Activated T-helper 17 cell treated with anti-CD3 and anti-CD28 coated beads, Interleukin-2, amount 50 U/mL, for 72 hours (primary cell): Measurements from ENCODE around the gene SLC38A11. TPM values are rescaled to one million over a fixed set of nuclear protein-coding genes. Genes with fewer than 3 reads are reported as not detected.

ENCODE experiments used
- ATAC-seq: fragments of 150-1000 bp; cut with Tn5 transposase; replicated peaks from 2 replicates; pipeline ENCODE4 v1.10.0; 2021; ENCODE audit warnings: mild to moderate bottlenecking, moderate library complexity
- H3K27ac Mint-ChIP-seq: one replicate; pipeline ENCODE4 v1.8.0; 2022; ENCODE audit warnings: mixed read lengths
- H3K27me3 Mint-ChIP-seq: one replicate; pipeline ENCODE4 v1.8.0; 2022; ENCODE audit warnings: mixed read lengths
- H3K36me3 Mint-ChIP-seq: one replicate; pipeline ENCODE4 v1.8.0; 2022; ENCODE audit warnings: low read depth, mild to moderate bottlenecking, mixed read lengths
- H3K4me1 Mint-ChIP-seq: one replicate; pipeline ENCODE4 v1.8.0; 2022; ENCODE audit warnings: mixed read lengths
- H3K4me3 Mint-ChIP-seq: one replicate; pipeline ENCODE4 v1.8.0; 2022; ENCODE audit warnings: mild to moderate bottlenecking, mixed read lengths
- H3K9me3 Mint-ChIP-seq: one replicate; pipeline ENCODE4 v1.8.0; 2022; ENCODE audit warnings: mixed read lengths
- total RNA-seq, 2 donors: library from RNA; stranded (reverse); gene quantifications; one replicate each; pipeline ENCODE4 v1.2.3, GENCODE V29; 2022

SLC38A11 gene
- total RNA-seq, 2 donors from 2014 or later = not detected

DNA sequence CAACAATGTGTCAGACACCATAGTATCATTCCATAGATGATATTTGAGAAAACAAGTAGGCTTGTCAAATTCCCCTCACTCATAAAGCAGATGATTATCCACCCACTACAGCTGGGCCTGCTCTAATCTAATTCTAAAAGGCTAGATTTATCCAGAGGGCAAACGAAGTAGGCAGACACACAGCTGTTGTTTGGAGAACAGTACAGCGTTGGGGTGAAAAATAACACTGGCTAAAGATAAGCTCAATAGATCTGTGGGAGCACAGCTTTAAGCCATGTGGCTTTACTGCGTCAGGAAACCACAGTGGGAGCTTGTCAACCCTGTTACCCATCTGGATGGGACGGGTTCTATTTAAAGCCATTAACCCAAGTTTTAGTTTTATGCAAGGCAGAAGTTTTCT is 64.8 kb downstream of the SLC38A11 start:
- Mint-ChIP-seq H3K36me3 (no peaks in the 10 kb centered on the region), H3K4me3 (no peak overlapping the region), H3K27ac (no peak overlapping the region), H3K9me3 (peaks cover 4% of the 10 kb centered on the region), H3K4me1 (no peaks in the 10 kb centered on the region), H3K27me3 (peaks cover 6% of the 10 kb centered on the region)
- no peak for ATAC-seq

- no peak for ATAC-seq
- H3K27ac Mint-ChIP-seq = no peak overlapping the region
- peaks cover under 1% of the 10 kb centered on the region for H3K9me3 Mint-ChIP-seq
- no peaks in the 10 kb centered on the region for H3K4me1 Mint-ChIP-seq
- H3K36me3 Mint-ChIP-seq = no peaks in the 10 kb centered on the region
- H3K4me3 Mint-ChIP-seq = no peak overlapping the region
- peaks cover 6% of the 10 kb centered on the region for H3K27me3 Mint-ChIP-seq
These were observed 66.7 kb downstream of the SLC38A11 start for GRCh38 chr2:164888592-164888991.

DNA sequence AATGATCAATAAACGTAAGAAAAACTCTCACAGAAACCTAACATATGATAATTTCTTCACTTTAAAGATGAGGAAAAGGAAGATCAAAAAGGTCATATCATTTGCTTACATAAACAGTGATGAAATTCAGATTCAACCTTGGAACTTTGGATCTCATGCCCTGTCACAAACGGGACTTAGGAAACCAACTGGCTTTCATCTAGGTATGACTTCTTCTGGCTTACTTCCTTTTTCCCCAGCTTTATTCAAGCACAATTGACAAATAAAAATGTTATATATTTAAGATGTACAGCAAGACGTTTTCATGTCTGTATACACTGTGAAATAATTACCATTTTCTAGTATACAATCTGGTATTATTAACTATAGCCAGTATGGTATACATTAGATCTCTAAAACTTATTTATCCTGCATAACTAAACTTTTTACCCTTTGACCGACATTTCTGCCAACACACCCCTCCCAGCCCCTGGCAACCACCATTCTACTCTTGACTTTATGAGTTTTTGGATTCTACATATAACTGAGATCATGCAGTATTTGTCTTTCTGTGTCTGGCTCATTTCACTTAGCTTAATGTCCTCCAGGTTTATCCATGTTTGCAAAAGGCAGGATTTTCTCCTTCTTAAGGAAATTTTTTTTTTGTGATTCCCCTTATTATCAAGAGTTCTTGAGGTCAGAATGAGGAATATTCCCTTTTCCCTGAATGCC is 67.7 kb downstream of the SLC38A11 start:
- Mint-ChIP-seq H3K9me3 (no peaks in the 10 kb centered on the region), H3K4me3 (no peak overlapping the region), H3K27ac (no peak overlapping the region), H3K27me3 (peaks cover 6% of the 10 kb centered on the region), H3K36me3 (no peaks in the 10 kb centered on the region), H3K4me1 (no peaks in the 10 kb centered on the region)
- no peak for ATAC-seq

DNA sequence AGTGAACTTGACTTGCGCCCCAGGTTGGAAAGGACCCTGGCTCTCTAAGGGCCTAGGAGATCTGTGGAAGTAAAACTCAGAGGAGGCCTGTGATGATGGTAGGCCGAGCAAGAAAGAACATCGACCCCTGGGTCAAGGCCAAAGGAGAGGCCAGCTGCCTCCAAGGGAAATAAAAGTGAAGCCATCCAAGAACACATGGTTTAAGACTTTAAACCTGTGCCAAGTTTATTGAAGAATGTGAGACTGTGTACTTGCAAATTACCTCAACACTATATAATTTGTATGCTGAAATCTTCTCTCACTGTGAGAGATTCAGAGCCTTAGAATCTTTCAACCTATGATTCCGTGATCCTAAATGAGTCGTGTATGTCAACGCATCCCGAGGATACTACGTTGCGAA is 73.0 kb downstream of the SLC38A11 start:
- Mint-ChIP-seq H3K4me3 (no peak overlapping the region), H3K36me3 (no peaks in the 10 kb centered on the region), H3K27ac (no peak overlapping the region), H3K27me3 (no peaks in the 10 kb centered on the region), H3K4me1 (no peaks in the 10 kb centered on the region), H3K9me3 (no peaks in the 10 kb centered on the region)
- no peak for ATAC-seq

DNA sequence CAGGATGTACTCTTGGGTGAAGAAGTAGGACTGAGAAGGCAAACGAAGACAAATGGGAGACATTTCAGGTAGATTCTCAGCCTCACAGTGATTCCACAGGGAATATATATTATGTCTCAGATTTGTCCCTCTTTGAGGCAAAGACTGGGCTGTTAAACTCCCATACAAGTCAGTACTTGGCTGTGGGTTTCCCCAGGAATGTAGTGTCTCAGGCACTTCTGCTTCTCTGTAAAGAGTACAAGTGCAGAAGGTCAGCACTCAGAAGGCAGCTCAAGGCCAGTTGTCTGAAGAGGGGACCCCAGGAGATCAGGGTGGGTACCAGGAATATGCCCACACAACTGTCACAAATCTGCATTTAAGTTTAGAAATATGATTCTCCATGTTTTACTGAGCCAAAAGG is 73.8 kb downstream of the SLC38A11 start:
- H3K9me3 Mint-ChIP-seq = no peaks in the 10 kb centered on the region
- no peaks in the 10 kb centered on the region for H3K36me3 Mint-ChIP-seq
- no peak overlapping the region for H3K27ac Mint-ChIP-seq
- ATAC-seq = no peak
- H3K4me1 Mint-ChIP-seq = no peaks in the 10 kb centered on the region
- H3K4me3 Mint-ChIP-seq = no peak overlapping the region
- no peaks in the 10 kb centered on the region for H3K27me3 Mint-ChIP-seq

- Mint-ChIP-seq H3K36me3 (no peaks in the 10 kb centered on the region), H3K4me1 (no peaks in the 10 kb centered on the region), H3K27ac (no peak overlapping the region), H3K9me3 (no peaks in the 10 kb centered on the region), H3K27me3 (no peaks in the 10 kb centered on the region), H3K4me3 (no peak overlapping the region)
- ATAC-seq = no peak
These were observed 75.3 kb downstream of the SLC38A11 start for GRCh38 chr2:164879901-164880535.

GRCh38 chr2:164877927-164878326 is 77.4 kb downstream of the SLC38A11 start:
- H3K36me3 Mint-ChIP-seq = no peaks in the 10 kb centered on the region
- H3K4me1 Mint-ChIP-seq = no peaks in the 10 kb centered on the region
- H3K27me3 Mint-ChIP-seq = no peaks in the 10 kb centered on the region
- no peak overlapping the region for H3K27ac Mint-ChIP-seq
- no peak overlapping the region for H3K4me3 Mint-ChIP-seq
- ATAC-seq = no peak
- peaks cover 7% of the 10 kb centered on the region for H3K9me3 Mint-ChIP-seq

DNA sequence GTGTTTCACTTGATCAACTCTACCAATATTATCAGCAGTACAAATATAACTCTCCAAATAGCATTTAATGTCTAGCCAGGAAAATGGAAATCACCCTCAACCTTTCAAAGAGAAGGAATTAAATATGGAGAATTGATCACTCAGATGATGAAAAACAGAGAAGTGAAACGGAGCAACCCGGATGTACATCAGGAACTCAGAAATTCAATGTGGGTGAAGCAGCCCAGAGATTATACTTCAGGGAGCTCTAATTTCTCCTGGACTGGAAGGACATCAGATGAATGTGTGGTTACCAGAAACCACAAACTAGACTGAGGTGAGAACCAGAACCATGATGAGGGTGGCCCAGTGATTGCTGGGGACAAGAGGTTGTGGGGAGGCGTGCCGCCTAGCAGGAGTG is 78.2 kb downstream of the SLC38A11 start:
- Mint-ChIP-seq H3K27me3 (no peaks in the 10 kb centered on the region), H3K4me3 (no peak overlapping the region), H3K36me3 (no peaks in the 10 kb centered on the region), H3K27ac (no peak overlapping the region), H3K9me3 (peaks cover 7% of the 10 kb centered on the region), H3K4me1 (no peaks in the 10 kb centered on the region)
- ATAC-seq = no peak

- Mint-ChIP-seq H3K27ac (no peak overlapping the region), H3K36me3 (no peaks in the 10 kb centered on the region), H3K4me3 (no peak overlapping the region), H3K27me3 (no peaks in the 10 kb centered on the region), H3K9me3 (peaks cover 7% of the 10 kb centered on the region), H3K4me1 (no peaks in the 10 kb centered on the region)
- no peak for ATAC-seq
These were observed 79.8 kb downstream of the SLC38A11 start for GRCh38 chr2:164875334-164876205.

GRCh38 chr2:164873210-164873908 is 82.0 kb downstream of the SLC38A11 start:
- Mint-ChIP-seq H3K27me3 (no peaks in the 10 kb centered on the region), H3K4me1 (no peaks in the 10 kb centered on the region), H3K9me3 (peaks cover 7% of the 10 kb centered on the region), H3K36me3 (no peaks in the 10 kb centered on the region), H3K27ac (no peak overlapping the region), H3K4me3 (no peak overlapping the region)
- no peak for ATAC-seq

DNA sequence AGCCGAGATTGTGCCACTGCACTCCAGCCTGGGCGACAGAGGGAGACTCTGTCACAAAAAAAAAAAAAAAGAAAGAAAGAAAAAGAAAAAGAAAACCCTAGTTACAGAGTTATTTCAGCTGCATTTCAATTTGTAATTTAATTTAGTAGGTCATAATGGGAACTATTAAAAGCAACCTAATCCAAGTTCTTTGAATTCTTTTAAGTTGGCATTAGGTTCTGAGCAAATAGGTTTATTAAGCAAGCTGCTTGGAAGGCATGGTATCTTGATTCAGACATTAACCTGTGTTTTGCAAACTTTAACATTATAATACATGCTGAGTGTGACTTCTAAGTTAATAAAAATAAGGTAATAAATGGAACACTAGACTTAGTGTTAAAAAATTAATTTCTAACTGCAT is 83.9 kb downstream of the SLC38A11 start:
- no peaks in the 10 kb centered on the region for H3K36me3 Mint-ChIP-seq
- ATAC-seq = no peak
- H3K27me3 Mint-ChIP-seq = no peaks in the 10 kb centered on the region
- H3K27ac Mint-ChIP-seq = no peak overlapping the region
- H3K4me3 Mint-ChIP-seq = no peak overlapping the region
- no peaks in the 10 kb centered on the region for H3K4me1 Mint-ChIP-seq
- peaks cover 7% of the 10 kb centered on the region for H3K9me3 Mint-ChIP-seq

DNA sequence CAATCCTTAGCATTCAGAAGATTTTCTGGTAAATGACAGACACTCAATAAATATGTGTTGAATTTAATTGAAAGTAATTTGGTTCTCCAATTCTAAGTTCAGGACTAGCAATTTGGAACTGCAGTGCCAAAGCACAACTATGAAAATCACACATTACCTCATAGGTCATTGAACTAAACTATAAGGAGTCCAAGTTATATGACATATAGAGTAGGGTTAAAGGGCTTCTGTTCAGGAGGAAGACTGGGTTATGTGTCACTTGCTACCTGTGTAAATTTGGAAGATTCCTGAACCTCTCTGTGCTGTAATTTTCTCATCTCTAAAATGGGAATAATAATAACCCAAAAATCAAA is 85.9 kb downstream of the SLC38A11 start:
- H3K4me3 Mint-ChIP-seq = no peak overlapping the region
- no peak for ATAC-seq
- peaks cover 6% of the 10 kb centered on the region for H3K9me3 Mint-ChIP-seq

GRCh38 chr2:164868563-164869419 is 86.5 kb downstream of the SLC38A11 start:
- Mint-ChIP-seq H3K4me1 (no peaks in the 10 kb centered on the region), H3K27ac (no peak overlapping the region), H3K27me3 (no peaks in the 10 kb centered on the region), H3K4me3 (no peak overlapping the region), H3K36me3 (no peaks in the 10 kb centered on the region), H3K9me3 (peaks cover 2% of the 10 kb centered on the region)
- ATAC-seq = no peak

More for the DNA sequence above, 85.9 kb downstream of the SLC38A11 start:
- Mint-ChIP-seq H3K36me3 (no peaks in the 10 kb centered on the region), H3K27me3 (no peaks in the 10 kb centered on the region), H3K27ac (no peak overlapping the region), H3K4me1 (no peaks in the 10 kb centered on the region)
